PFSK-1 (cell line): ENCODE data around the gene KCNIP4.

Experiments used
- FOXP2 ChIP-seq: optimal IDR thresholded peaks from 2 replicates; pipeline ENCODE3; 2011; ENCODE audit warnings: borderline replicate concordance, control low read depth, inconsistent platforms; ENCODE audit not compliant: insufficient read depth; ENCODE audit errors: extremely low read length, extremely low read depth
- POLR2AphosphoS5 ChIP-seq: IDR thresholded peaks from 2 replicates; pipeline ENCODE4 v1.6.1; 2012; ENCODE audit warnings: low read depth, mild to moderate bottlenecking, control low read depth, low read length, moderate library complexity
- SIN3A ChIP-seq: IDR thresholded peaks from 2 replicates; pipeline ENCODE4 v1.6.1; 2012; ENCODE audit warnings: mild to moderate bottlenecking, low read length, moderate library complexity, borderline replicate concordance; ENCODE audit not compliant: insufficient read depth
- TAF1 ChIP-seq: IDR thresholded peaks from 2 replicates; pipeline ENCODE4 v1.6.1; 2012; ENCODE audit warnings: low read length, control low read depth, borderline replicate concordance; ENCODE audit not compliant: insufficient read depth
- TF ChIP-seq, protein P1 (sequence below), 2 experiments: IDR thresholded peaks; 2 replicates each; pipeline versions ENCODE4 v1.6.1 to v1.8.0; 2011 to 2012; ENCODE audit warnings: low read depth in 2 of 2, low read length in 2 of 2, control low read depth in 1 of 2, inconsistent platforms in 1 of 2, mild to moderate bottlenecking in 1 of 2, moderate library complexity in 1 of 2; ENCODE audit not compliant: insufficient read depth in 1 of 2

DNA sequence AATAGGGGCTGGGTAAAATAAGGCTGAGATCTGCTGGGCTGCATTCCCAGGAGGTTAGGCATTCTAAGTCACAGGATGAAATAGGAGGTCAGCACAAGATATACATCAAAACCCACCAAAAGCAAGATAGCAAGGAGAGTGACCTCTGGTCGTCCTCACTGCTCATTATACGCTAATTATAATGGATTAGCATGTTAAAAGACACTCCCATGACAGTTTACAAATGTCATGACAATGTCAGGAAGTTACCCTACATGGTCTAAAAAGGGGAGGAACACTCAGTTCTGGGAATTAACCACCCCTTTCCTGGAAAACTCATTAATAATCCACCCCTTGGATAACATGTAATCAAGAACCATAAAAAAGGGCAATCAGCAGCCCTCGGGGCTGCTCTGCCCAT lies 403.6 kb downstream of the KCNIP4 start:
- TF ChIP-seq TAF1 (no peak), FOXP2 (no peak), POLR2AphosphoS5 (no peak), SIN3A (no peak)
- TF ChIP-seq, protein P1, sequence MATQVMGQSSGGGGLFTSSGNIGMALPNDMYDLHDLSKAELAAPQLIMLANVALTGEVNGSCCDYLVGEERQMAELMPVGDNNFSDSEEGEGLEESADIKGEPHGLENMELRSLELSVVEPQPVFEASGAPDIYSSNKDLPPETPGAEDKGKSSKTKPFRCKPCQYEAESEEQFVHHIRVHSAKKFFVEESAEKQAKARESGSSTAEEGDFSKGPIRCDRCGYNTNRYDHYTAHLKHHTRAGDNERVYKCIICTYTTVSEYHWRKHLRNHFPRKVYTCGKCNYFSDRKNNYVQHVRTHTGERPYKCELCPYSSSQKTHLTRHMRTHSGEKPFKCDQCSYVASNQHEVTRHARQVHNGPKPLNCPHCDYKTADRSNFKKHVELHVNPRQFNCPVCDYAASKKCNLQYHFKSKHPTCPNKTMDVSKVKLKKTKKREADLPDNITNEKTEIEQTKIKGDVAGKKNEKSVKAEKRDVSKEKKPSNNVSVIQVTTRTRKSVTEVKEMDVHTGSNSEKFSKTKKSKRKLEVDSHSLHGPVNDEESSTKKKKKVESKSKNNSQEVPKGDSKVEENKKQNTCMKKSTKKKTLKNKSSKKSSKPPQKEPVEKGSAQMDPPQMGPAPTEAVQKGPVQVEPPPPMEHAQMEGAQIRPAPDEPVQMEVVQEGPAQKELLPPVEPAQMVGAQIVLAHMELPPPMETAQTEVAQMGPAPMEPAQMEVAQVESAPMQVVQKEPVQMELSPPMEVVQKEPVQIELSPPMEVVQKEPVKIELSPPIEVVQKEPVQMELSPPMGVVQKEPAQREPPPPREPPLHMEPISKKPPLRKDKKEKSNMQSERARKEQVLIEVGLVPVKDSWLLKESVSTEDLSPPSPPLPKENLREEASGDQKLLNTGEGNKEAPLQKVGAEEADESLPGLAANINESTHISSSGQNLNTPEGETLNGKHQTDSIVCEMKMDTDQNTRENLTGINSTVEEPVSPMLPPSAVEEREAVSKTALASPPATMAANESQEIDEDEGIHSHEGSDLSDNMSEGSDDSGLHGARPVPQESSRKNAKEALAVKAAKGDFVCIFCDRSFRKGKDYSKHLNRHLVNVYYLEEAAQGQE (IDR thresholded peaks at IDR 0.05; ENCODE audit: insufficient read depth in 1 of 2, low read depth in 2 of 2, low read length in 2 of 2), result no peak
